ENCODE data around the gene AK5. TPM values are rescaled to one million over a fixed set of nuclear protein-coding genes. Genes with fewer than 3 reads are reported as not detected.

Gene AK5
- total and polyA plus RNA-seq, 3 donors from 2014 or later: 28.0 to 40.4 (median 28.7) TPM

GRCh38 chr1:77349275-77349674, 67.5 kb downstream of the AK5 start:
- Histone ChIP-seq H3K9me3 (no peaks in the 10 kb centered on the region), H3K4me3 (no peak overlapping the region), H3K27me3 (no peaks in the 10 kb centered on the region), H3K4me1 (no peaks in the 10 kb centered on the region), H3K36me3 (ENCODE audit: low read depth, missing control alignments) (no peaks in the 10 kb centered on the region), H3K27ac (no peak overlapping the region)
- TF ChIP-seq CTCF (IDR thresholded peaks at IDR 0.05) (no peak), POLR2A (IDR thresholded peaks at IDR 0.05) (no peak)
- 78 to 80% methylated on average over 2 of the region's 2 CpGs for WGBS, 2 donors
- intact Hi-C loops (cut with DNase I; ENCODE audit: low total_unique reads): no loop called here
- no peak for DNase-seq

GRCh38 chr1:77350012-77350770, 68.4 kb downstream of the AK5 start:
- TF ChIP-seq POLR2A (IDR thresholded peaks at IDR 0.05) (no peak), CTCF (IDR thresholded peaks at IDR 0.05) (no peak)
- no peaks in the 10 kb centered on the region for H3K36me3 ChIP-seq (ENCODE audit: low read depth, missing control alignments)
- H3K27me3 ChIP-seq: no peaks in the 10 kb centered on the region
- intact Hi-C loops (cut with DNase I; ENCODE audit: low total_unique reads): no loop called here
- 83 to 85% methylated on average over 6 of the region's 6 CpGs for WGBS, 2 donors
- H3K4me1 ChIP-seq: no peaks in the 10 kb centered on the region
- no peaks in the 10 kb centered on the region for H3K9me3 ChIP-seq
- no peak overlapping the region for H3K4me3 ChIP-seq
- DNase-seq: no peak
- H3K27ac ChIP-seq: no peak overlapping the region

GRCh38 chr1:77354536-77354935, 72.7 kb downstream of the AK5 start:
- DNase-seq: no peak
- no peaks in the 10 kb centered on the region for H3K36me3 ChIP-seq (ENCODE audit: low read depth, missing control alignments)
- 91 to 95% methylated on average over 1 of the region's 1 CpG for WGBS, 2 donors
- H3K27ac ChIP-seq: no peak overlapping the region
- no peaks in the 10 kb centered on the region for H3K9me3 ChIP-seq
- no peak overlapping the region for H3K4me3 ChIP-seq
- no peaks in the 10 kb centered on the region for H3K4me1 ChIP-seq
- no peaks in the 10 kb centered on the region for H3K27me3 ChIP-seq
- TF ChIP-seq CTCF (IDR thresholded peaks at IDR 0.05) (no peak), POLR2A (IDR thresholded peaks at IDR 0.05) (no peak)
- intact Hi-C loops (cut with DNase I; ENCODE audit: low total_unique reads): no loop called here

- H3K4me1 ChIP-seq: no peaks in the 10 kb centered on the region
- H3K27me3 ChIP-seq: no peaks in the 10 kb centered on the region
- H3K4me3 ChIP-seq: no peak overlapping the region
- no peak overlapping the region for H3K27ac ChIP-seq
- WGBS, 2 donors: 91 to 92% methylated on average over 3 of the region's 3 CpGs
- no peaks in the 10 kb centered on the region for H3K36me3 ChIP-seq (ENCODE audit: low read depth, missing control alignments)
- no peaks in the 10 kb centered on the region for H3K9me3 ChIP-seq
- intact Hi-C loops (cut with DNase I; ENCODE audit: low total_unique reads): no loop called here
- TF ChIP-seq POLR2A (IDR thresholded peaks at IDR 0.05) (no peak), CTCF (IDR thresholded peaks at IDR 0.05) (no peak)
- no peak for DNase-seq
Measured at GRCh38 chr1:77355010-77355409, 73.2 kb downstream of the AK5 start.

- Histone ChIP-seq H3K27ac (no peak overlapping the region), H3K4me1 (no peaks in the 10 kb centered on the region), H3K4me3 (no peak overlapping the region), H3K9me3 (no peaks in the 10 kb centered on the region), H3K27me3 (no peaks in the 10 kb centered on the region), H3K36me3 (ENCODE audit: low read depth, missing control alignments) (no peaks in the 10 kb centered on the region)
- TF ChIP-seq CTCF (IDR thresholded peaks at IDR 0.05): no peak
- TF ChIP-seq POLR2A (IDR thresholded peaks at IDR 0.05): no peak
- WGBS, 2 donors: 83 to 86% methylated on average over 3 of the region's 3 CpGs
- DNase-seq: no peak
- intact Hi-C loops (cut with DNase I; ENCODE audit: low total_unique reads): no loop called here
Measured at GRCh38 chr1:77356136-77356535, 74.3 kb downstream of the AK5 start.
